Measurements from ENCODE around the gene RBM4B.

DNA sequence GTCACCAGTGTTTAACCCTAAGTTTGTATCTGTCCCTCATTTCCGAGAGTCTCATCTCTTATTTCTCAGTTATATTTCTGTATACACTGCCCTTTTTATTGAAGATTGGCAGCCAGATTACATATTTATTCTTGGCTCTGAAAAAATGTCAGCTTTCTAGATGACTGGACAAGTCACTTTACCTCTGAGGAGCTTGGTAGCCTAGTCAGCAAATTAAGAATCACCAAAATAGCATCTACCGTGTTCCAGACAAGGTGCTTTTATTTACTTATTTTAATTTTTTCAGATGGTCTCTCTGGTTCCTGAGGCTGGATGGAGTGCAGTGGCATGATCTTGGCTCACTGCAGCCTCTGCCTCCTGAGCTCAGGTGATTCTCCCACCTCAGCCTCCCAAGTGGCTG is 44.7 kb downstream of the RBM4B start:
- TF ChIP-seq, protein P1, sequence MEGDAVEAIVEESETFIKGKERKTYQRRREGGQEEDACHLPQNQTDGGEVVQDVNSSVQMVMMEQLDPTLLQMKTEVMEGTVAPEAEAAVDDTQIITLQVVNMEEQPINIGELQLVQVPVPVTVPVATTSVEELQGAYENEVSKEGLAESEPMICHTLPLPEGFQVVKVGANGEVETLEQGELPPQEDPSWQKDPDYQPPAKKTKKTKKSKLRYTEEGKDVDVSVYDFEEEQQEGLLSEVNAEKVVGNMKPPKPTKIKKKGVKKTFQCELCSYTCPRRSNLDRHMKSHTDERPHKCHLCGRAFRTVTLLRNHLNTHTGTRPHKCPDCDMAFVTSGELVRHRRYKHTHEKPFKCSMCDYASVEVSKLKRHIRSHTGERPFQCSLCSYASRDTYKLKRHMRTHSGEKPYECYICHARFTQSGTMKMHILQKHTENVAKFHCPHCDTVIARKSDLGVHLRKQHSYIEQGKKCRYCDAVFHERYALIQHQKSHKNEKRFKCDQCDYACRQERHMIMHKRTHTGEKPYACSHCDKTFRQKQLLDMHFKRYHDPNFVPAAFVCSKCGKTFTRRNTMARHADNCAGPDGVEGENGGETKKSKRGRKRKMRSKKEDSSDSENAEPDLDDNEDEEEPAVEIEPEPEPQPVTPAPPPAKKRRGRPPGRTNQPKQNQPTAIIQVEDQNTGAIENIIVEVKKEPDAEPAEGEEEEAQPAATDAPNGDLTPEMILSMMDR (IDR thresholded peaks at IDR 0.05; ENCODE audit: low read length) = no peak
- TF ChIP-seq EZH2 (optimal IDR thresholded peaks at IDR 0.05; ENCODE audit: low read depth, low read length) (no peak), EZH2phosphoT487 (IDR thresholded peaks at IDR 0.05; ENCODE audit: low read length) (no peak)
